Measurements from ENCODE around the gene EDN2.

The EDN2 gene

GRCh38 chr1:41498804-41499203 is 14.3 kb upstream of the EDN2 start:
- no peak for DNase-seq (ENCODE audit: low read depth)

DNA sequence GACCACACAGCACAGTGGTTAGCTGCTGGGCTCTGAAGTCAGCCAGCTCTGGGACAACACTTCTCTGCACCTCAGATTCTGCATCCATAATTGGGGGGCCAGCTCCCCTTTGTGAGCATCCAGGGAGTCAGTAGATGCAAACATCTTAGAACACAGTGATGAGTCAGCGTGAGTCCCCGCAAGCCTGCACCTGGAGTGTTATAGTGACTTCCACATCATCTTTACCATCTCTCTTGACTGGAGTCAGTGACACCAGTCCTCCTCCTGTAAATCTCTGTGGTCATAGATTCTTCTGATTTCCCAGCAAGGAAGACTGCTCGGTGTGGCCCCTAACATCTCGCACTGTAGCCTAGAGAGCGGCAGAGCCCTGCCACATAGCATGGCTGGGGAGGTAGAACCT is 13.9 kb upstream of the EDN2 start:
- DNase-seq (ENCODE audit: low read depth): no peak

- DNase-seq (ENCODE audit: low read depth): no peak
These were observed 13.1 kb upstream of the EDN2 start for GRCh38 chr1:41497461-41498030.

DNA sequence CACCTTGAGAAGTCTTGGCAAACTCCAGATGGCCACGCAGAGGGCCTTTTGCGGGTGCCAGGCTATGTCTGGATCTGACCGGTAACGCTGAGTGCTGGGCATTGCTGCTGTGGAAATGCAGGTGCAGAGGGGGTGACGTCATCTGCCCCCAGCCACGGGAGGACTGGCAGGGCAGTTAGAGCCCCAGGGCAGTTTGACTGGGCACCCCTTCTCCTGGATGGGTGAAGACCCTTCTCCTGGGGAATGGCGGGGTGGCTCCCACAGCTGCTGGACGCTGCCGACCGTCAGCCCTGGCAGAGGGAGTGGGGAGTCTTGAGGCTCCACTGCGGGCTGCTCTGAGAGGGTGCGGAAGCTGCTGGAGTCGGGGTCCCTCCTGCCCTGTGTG is 12.6 kb upstream of the EDN2 start:
- DNase-seq (ENCODE audit: low read depth): no peak

DNA sequence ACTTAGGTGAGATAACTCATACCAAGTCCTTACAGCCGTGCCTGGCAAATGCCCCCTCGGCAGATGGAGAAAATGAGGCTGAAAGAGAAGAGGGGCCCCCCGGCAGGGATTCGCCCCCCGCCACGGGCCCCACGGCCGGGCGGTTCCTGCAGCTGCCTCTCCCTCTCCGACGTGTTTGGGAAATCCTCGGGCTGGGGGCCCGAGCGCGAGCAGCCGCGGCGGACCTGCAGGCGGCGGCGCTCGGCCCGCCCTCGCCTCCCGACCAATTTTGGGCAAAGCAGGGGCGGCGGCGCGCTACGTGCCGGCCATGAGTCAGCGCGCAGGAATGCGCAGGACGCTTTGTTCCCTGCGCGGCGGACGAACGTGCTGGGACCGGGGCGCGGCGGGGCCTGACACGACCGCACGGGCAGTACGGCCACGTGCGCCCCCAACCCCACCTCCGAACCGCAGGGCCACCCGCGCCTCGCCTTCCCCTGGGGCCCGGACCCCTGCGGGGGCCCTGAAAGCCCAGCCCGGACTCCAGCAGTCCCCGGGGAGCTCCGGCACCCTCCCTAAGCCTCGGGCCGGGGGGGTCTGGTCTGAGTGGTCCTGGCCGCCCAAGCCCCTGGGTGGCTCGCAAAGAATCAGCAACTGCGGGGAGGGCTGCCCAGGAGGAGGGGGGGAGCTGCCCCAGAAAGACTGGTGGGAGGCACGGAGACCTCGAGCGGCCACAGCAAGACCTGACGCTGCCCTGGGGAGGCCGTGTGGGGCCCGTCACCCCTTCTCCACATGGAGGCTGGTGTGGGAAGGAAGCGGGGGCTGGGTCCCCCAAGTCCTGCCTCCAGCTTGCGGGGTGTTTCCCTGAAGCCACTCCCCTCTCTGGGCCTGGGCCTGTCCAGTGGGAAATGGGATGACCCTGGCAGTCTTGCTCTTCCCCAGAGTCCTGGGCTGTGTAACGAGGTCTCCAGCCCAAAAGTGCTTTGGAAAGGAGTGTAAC is 11.9 kb upstream of the EDN2 start:
- DNase-seq (ENCODE audit: low read depth): peak; percentile 68

GRCh38 chr1:41495210-41495948 is 10.9 kb upstream of the EDN2 start:
- no peak for DNase-seq (ENCODE audit: low read depth)

GRCh38 chr1:41494351-41495209 is 10.1 kb upstream of the EDN2 start:
- DNase-seq (ENCODE audit: low read depth): no peak

GRCh38 chr1:41493626-41494350 is 9.3 kb upstream of the EDN2 start:
- DNase-seq (ENCODE audit: low read depth): no peak

- peak; percentile 63 for DNase-seq (ENCODE audit: low read depth)
These were observed 8.6 kb upstream of the EDN2 start for GRCh38 chr1:41493117-41493536.

DNA sequence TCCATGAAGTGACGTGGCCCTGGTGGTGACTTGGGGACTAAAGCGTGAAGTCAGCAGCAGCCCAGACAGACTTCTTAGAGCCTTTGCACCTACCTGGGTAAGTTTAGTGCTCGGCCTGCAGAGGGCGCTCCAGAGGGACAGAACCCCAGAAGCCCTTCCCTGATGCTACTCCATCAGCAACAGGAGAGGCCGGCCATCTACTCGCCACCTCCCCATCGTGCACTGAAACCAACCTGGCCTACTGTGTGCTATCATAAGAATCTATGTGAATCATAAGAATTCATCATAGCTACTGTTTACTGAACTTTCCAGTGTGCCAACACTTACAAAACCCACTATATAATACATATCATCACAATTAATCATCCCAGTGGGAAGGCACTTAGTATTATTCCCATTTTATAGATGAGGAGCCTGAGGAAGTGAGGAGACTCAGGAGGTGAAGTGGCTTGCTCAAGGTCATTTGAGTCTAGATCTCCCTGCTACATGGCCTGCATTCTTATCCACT is 7.9 kb upstream of the EDN2 start:
- DNase-seq (ENCODE audit: low read depth): no peak

DNA sequence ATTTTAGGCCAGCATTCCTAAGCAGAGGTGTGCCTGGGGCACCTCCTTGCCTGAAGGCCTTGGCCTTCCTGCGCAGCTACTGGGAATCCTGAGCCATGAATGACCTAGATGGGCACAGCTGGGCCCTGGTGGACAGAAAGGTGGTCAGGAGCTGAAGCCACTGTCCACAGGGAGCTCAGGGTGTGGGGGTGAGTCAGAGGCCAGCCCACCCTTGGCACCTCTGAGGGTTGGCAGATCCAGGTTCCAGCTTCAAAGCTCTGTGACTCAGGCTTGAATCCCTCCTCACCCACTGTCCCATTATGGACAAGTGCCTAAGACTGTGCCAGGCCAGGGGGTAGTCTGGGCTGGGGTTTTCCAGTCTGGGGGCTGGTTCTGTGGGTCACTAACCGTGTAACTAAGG is 6.4 kb upstream of the EDN2 start:
- DNase-seq (ENCODE audit: low read depth): no peak

DNA sequence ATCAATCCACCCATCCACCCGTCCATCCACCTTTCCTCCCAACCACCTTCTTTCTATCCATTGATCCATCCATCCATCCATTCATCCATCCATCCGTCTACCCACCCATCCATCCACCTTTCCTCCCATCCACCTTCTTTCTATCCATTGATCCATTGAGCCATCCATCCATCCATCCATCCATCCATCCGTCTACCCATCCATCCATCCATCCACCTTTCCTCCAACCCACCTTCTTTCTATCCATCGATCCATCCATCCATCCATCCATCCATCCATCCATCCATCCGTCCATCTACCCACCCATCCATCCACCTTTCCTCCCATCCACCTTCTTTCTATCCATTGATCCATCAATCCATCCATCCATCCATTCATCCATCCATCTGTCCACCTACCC is 5.1 kb upstream of the EDN2 start:
- DNase-seq (ENCODE audit: low read depth): no peak

GRCh38 chr1:41488040-41488951 is 3.8 kb upstream of the EDN2 start:
- no peak for DNase-seq (ENCODE audit: low read depth)

DNA sequence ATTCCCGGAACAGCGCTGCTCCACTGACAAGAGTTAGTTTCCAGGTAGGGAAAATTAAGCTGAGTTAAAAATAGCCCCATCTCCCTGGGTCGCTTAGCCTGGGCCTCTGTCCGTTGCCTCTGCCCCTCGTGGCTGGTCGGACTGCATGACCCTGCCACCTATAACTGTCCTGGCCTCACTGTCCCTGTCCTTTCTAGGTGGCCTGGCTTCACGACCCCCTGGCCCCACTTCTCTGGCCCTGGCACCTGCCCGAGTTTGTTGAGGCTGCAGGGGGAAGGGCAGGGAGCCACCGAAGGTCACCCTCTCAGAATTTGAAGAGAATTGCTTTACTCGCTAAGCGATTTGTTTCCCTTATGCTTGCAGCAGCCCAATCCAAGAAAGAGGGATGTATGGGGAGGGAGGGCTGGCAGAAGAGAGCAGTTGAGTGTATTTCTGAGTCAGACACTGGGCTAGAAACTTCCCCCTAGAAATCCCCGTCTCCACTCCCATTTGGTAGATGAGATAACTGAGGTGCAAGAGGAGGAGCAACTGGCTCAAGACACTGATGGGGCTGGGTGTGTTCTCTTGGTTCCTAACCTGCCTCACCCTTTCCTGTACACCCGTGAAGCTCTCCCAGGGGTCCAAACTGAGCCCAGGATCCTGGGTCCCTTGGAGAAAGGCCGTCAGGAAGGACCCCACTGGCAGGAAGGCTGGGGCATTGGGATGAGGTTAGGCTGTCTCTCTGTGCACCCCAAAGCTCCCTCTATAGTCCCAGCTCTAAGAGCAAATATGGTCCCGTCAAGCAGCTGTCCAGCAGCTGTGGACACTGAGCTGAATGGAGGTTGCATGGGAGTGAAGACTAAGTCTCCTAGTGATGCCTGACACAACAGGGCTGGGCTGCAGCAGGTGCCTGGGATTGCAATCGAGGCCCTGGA is 2.9 kb upstream of the EDN2 start:
- DNase-seq (ENCODE audit: low read depth): no peak

- DNase-seq (ENCODE audit: low read depth): no peak
These were observed 2.1 kb upstream of the EDN2 start for GRCh38 chr1:41486371-41487125.

DNA sequence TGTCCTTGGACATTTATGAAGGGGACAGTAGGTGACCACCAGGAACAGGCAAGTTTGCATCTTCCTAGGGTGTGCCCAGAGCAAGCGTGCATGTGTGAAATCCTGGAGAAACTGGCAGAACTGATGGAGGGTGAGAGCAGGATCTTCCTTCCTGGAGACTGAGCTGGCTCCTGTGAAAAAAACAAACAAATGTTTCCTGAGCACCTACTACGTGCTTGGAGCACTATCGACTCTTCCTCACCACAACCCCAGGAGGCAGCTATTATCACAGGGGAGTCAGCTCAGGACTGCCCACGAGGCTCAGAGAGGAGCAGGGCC is 1.5 kb upstream of the EDN2 start:
- no peak for DNase-seq (ENCODE audit: low read depth)

DNA sequence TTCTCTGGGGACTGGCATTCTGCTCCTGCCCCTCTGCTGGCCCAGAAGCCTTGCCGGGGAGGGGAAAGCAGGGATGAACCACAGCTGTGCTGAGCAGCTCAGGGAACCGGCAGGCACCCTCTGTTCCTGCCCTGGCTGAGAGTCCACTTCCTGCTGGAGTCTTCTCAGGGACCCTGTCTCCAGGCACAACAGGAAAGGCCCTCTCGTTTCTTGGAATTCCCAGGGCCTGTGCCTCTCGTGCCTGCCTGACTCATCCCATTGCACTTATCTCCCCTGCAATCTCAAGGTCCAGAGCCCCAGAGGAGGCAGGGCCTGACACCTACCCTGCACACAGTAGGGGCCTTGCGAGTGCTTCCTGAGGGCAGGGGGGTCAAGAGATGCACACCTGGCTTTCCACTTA is 1.1 kb upstream of the EDN2 start:
- DNase-seq (ENCODE audit: low read depth): no peak

DNA sequence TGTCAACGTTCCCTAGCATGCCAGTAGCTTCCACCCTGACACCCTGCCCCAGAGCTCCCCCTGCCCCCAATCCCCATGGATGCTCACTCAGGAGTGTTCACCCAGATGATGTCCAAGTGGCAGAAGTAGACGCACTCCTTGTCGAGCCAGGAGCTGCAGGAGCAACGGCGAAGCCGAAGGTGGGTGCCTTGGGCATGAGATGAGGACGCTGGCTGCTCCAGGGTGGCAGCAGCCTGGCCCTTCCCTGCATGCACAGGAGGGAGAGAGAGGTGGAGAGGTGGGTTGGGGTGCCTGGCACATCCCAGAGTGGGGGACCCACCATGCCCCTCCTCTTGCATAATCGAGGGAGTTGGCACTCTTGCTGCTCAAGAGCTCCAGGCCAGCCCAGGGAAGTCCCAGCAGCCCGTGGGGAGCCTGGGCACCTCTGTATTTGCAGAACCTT is 502 bp downstream of the EDN2 start:
- no peak for DNase-seq (ENCODE audit: low read depth)
